ENCODE results near the gene DNAH17.

DNAH17 gene, protein sequence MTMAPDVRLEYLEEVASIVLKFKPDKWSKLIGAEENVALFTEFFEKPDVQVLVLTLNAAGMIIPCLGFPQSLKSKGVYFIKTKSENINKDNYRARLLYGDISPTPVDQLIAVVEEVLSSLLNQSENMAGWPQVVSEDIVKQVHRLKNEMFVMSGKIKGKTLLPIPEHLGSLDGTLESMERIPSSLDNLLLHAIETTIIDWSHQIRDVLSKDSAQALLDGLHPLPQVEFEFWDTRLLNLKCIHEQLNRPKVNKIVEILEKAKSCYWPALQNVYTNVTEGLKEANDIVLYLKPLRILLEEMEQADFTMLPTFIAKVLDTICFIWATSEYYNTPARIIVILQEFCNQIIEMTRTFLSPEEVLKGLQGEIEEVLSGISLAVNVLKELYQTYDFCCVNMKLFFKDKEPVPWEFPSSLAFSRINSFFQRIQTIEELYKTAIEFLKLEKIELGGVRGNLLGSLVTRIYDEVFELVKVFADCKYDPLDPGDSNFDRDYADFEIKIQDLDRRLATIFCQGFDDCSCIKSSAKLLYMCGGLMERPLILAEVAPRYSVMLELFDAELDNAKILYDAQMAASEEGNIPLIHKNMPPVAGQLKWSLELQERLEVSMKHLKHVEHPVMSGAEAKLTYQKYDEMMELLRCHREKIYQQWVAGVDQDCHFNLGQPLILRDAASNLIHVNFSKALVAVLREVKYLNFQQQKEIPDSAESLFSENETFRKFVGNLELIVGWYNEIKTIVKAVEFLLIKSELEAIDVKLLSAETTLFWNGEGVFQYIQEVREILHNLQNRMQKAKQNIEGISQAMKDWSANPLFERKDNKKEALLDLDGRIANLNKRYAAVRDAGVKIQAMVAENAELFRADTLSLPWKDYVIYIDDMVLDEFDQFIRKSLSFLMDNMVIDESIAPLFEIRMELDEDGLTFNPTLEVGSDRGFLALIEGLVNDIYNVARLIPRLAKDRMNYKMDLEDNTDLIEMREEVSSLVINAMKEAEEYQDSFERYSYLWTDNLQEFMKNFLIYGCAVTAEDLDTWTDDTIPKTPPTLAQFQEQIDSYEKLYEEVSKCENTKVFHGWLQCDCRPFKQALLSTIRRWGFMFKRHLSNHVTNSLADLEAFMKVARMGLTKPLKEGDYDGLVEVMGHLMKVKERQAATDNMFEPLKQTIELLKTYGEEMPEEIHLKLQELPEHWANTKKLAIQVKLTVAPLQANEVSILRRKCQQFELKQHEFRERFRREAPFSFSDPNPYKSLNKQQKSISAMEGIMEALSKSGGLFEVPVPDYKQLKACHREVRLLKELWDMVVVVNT (N-terminal part only)

DNA sequence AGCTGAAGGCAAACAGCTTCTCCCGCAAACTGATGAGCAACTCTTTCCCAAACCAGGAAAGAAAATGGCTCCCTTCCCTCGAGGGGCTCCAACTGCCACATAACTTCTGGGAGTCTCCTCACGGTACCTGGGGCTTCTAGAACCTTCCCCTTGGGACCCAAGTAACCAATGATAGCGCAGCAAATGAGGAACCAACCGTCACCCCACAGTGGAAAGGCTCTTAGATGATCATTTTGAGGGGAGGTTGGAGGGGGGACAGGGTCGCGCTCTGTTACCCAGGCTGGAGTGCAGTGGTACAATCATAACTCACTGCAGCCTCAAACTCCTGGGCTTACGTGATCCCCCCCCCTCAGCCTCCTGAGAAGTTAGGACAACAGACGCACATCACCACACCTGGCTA is at the start of gene DNAH17:
TSS of gene DNAH17 (minus strand) at position 101 of the 400 bp plus-strand sequence. CDS start 2,339 bp downstream, outside the sequence.
- no peak for DNase-seq

DNA sequence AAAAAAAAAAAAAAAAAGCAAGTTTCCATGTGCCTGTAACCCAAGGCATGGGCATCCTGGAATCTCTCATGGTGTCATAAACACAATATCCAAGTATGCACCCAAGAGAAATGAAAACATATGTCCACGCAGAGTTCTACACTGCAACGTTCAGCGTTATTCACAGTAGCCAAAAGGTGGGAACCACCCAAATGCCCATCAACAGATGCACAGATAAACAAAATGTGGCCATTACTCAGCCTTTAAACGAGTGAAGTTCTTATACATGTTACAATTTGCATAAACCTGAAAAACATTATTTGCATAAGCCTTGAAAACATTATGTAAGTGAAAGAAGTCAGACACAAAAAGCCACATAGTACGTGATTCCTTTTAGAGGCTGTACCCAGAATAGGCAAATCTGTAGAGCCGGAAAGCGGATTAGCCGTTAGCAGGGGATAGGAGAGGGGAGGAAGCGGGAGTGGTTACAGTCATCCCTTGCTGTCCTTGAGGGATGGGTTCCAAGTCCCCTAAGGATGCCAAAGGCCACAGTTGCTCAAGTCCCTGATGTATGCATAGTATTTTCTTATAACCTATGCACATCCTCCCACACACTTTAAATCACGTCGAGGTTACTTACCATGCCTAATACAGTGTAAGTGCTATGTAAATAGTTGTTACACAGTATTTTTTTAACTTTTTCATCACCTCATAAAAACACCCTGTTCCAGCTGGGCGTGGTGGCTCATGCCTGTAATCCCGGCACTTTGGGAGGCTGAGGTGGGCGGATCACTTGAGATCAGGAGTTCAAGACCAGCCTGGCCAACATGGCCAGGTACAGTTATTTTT is 47.3 kb upstream of the DNAH17 start:
- DNase-seq = no peak

- DNase-seq = no peak
Observed at GRCh38 chr17:78623541-78623940, 46.3 kb upstream of the DNAH17 start.

GRCh38 chr17:78622491-78623265 is 45.5 kb upstream of the DNAH17 start:
- no peak for DNase-seq

DNA sequence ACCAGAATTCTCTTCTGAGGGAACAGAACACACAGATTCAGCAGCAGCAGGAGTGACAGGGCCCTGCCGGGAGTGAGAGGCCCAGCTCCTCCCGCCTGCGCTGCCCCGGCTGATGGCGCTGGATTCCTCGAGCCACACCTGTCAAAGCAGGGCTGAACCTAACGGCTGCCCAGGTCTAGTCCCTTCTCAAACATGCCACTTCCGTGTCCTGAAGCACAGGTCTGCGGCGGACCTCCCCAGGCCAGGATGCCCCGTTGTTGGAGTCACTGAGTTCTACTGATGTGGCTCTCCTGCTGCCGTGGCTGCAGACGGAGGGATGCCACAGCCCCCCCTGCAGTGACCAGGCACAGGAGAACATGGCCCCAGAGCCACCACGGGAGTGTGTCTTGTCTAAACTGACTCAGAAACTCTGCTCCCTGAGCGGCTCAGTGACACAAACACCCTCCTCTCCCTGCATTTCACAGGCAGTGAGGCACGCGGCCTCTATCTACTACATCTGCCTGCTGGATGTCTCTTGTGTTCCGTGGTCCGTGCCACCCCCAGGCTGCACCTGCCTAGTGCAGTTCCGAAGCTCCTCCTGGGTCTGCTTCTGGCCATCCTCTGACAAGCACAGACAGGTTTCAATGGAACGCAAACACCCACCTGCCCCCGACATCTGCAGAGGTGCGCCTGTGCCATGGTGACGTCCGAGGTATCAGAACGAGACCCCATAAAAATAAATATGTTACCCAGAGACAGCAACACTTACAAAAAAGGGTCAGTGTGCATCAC is 44.7 kb upstream of the DNAH17 start:
- no peak for DNase-seq

GRCh38 chr17:78620099-78620498 is 42.9 kb upstream of the DNAH17 start:
- no peak for DNase-seq

DNA sequence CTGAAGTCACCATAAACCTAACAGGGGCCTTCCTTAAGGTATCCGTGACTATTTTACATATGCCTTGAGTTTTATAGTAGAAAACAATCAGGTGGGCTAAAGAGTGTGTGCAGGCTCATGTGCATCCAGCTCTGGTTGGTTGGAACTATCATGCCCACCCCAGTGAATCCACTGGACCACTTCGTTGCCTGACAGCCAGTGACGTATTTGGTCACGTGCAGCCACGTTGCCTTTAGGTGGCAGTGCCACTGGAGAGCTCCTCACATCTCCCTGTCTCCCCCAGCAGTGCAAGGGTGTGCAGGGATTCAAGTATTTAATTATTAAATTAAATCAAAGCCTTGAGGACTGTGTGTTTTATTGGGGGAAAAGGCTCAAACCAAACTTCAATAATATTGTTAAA is 42.1 kb upstream of the DNAH17 start:
- DNase-seq = no peak

GRCh38 chr17:78618264-78619066 is 41.3 kb upstream of the DNAH17 start:
- no peak for DNase-seq

- no peak for DNase-seq
Observed at GRCh38 chr17:78617511-78618061, 40.4 kb upstream of the DNAH17 start.

DNA sequence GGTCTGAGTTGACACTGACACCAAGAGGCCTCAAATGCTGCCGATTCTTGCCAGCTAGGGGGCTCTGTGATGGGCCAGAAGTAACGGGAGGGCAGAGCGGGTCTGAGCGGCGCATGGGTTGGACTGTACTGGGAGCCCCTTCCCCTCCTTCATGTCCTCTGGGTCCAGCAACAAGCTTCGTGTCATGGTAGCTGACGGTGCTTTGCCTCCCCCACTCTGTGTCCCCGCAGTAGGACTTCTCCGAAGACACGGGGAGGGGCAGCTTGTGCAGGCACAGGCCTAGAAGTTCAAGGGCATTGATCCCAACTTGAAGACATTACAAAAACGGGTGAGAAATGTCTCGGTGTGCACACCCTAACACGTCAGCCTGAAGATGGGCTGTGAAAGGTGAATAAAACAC is 39.8 kb upstream of the DNAH17 start:
- no peak for DNase-seq

DNA sequence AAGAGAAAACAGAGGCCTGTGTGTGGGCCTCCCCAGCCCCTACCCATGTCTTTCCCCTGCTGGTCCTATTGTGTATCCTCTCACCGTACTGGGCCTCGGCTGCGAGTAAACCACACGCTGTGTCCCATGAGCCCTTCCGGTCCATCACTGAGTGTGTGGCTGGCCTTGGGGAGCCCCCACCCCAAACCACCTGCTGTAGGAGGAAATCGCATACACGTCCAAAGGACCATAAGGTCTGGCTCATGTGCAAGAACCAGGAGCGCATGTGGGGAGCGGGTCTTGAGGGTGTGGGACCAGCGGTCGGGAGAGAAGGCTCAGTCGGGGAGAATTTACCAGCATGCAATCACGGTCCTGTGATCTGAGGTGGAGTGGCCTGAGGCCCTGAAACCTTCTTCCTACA is 38.4 kb upstream of the DNAH17 start:
- no peak for DNase-seq

DNA sequence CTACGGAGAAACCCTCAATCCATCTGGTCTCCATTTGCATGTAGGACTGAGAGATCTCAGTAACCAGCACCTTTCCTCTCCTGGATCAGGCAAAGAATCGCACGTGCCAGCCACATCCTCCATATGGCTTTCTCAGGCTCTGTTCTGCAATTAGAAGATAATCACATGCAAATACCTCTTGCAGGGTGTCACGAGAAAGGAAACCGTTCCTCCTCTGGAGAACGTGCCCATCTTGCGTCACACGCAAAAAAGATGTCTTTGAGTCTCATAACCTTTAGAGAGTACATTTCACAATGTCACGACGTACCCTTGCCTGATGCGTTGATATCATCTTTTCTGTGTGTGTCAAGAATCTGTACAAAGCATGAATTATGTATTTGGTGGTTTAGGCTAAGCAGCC is 36.2 kb upstream of the DNAH17 start:
- DNase-seq = no peak

GRCh38 chr17:78611607-78612006 is 34.4 kb upstream of the DNAH17 start:
- no peak for DNase-seq

- no peak for DNase-seq
Observed at GRCh38 chr17:78610951-78611511, 33.8 kb upstream of the DNAH17 start.

- no peak for DNase-seq
Observed at GRCh38 chr17:78609191-78609641, 32.0 kb upstream of the DNAH17 start.

GRCh38 chr17:78608804-78609186 is 31.6 kb upstream of the DNAH17 start:
- no peak for DNase-seq

DNA sequence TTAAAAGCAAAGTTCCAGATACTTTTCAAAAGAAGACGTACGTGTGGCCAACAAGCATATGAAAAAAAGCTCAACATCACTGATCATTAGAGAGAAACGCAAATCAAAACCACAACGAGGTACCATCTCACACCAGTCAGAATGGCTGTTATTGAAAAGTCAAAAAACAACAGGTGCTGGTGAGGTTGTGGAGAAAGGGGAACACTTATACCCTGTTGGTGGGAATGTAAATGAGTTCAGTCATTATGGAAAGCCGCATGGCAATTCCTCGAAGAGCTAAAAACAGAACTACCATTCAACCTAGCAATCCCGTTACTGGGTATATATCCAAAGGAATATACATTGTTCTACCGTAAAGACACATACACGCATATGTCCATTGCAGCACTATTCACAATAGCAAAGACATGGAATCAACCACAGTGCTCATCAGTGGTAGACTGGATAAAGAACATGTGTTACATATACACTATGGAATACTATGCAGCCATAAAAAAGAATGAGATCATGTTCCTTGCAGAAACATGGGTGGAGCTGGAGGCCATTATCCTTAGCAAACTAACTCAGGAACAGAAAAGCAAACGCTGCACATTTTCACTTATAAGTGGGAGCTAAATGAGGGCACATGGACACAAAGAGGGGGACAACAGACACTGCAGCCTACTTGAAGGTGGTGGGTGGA is 31.1 kb upstream of the DNAH17 start:
- DNase-seq = no peak

- DNase-seq = no peak
Observed at GRCh38 chr17:78607038-78607437, 29.8 kb upstream of the DNAH17 start.
